ENCODE measurements around the gene VPS45.

- TF ChIP-seq CTCF (IDR thresholded peaks at IDR 0.05; ENCODE audit: poor library complexity, severe bottlenecking), result no peak
- TF ChIP-seq EP300 (conservative IDR thresholded peaks at IDR 0.05; ENCODE audit: poor library complexity, severe bottlenecking), result no peak
- TF ChIP-seq EZH2 (IDR thresholded peaks at IDR 0.05; ENCODE audit: borderline replicate concordance, insufficient read depth, low read length, poor library complexity, severe bottlenecking), result no peak
- TF ChIP-seq, protein P1, sequence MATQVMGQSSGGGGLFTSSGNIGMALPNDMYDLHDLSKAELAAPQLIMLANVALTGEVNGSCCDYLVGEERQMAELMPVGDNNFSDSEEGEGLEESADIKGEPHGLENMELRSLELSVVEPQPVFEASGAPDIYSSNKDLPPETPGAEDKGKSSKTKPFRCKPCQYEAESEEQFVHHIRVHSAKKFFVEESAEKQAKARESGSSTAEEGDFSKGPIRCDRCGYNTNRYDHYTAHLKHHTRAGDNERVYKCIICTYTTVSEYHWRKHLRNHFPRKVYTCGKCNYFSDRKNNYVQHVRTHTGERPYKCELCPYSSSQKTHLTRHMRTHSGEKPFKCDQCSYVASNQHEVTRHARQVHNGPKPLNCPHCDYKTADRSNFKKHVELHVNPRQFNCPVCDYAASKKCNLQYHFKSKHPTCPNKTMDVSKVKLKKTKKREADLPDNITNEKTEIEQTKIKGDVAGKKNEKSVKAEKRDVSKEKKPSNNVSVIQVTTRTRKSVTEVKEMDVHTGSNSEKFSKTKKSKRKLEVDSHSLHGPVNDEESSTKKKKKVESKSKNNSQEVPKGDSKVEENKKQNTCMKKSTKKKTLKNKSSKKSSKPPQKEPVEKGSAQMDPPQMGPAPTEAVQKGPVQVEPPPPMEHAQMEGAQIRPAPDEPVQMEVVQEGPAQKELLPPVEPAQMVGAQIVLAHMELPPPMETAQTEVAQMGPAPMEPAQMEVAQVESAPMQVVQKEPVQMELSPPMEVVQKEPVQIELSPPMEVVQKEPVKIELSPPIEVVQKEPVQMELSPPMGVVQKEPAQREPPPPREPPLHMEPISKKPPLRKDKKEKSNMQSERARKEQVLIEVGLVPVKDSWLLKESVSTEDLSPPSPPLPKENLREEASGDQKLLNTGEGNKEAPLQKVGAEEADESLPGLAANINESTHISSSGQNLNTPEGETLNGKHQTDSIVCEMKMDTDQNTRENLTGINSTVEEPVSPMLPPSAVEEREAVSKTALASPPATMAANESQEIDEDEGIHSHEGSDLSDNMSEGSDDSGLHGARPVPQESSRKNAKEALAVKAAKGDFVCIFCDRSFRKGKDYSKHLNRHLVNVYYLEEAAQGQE (IDR thresholded peaks at IDR 0.05; ENCODE audit: borderline replicate concordance), result no peak
- TF ChIP-seq SMC3 (conservative IDR thresholded peaks at IDR 0.05; ENCODE audit: poor library complexity), result no peak
- TF ChIP-seq POLR2AphosphoS5 (IDR thresholded peaks at IDR 0.05), result no peak
- TF ChIP-seq TAF1 (IDR thresholded peaks at IDR 0.05; ENCODE audit: low read depth), result no peak
- TF ChIP-seq MXI1 (conservative IDR thresholded peaks at IDR 0.05; ENCODE audit: poor library complexity, severe bottlenecking), result no peak
Measured at GRCh38 chr1:150155413-150156071, 88.0 kb downstream of the VPS45 start.

All from neural cell (in vitro differentiated cells).